ENCODE measurements around the gene TEX22. TPM values are rescaled to one million over a fixed set of nuclear protein-coding genes. Genes with fewer than 3 reads are reported as not detected.

Gene TEX22, protein sequence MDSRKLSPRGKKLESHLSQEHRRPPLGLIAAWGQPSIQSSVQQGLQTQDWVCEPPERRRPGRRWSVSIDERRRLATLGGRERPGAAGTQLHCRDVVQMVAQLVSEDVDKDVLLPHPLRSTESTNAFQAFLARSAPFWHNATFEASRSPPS
- 0.13 to 0.53 TPM (median 0.16 TPM) in 5 replicates for total RNA-seq (2022; extraction: Qiagen RNA extraction)

DNA sequence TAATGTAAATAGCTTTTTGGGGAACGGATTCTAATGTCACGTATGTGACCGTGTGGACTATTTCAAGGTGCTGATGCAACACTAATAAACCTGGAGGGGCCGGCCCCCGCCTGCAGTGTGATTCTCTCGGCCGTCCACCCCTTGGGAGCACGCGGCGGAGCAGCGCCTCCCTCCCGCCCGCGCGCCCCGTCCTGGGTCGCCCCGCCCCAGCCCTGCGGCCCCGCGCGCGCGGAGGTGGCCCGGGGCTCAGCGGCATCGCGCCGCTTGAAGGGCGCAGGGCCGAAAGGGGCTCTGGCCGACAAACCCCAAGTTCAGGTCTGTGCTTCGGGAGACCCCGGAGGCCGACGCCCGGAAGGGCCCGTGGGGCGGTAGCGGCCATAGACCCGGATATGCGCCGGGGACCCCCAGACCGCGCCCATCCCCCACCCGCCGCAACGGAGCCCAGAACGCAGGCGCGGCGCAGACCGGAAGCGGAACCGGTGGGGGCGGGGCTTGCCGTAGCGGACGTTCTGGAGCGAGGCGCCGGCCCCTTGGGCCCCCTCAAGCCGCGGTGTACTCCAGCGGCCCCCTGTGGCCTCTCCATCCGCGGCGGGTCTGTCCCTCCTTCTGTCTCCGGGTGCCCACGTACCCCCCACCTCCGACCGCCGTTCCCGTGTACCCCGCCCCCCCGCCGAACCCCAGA is at the start of gene TEX22:
Gene TEX22 (plus strand): TSS at position 495 of the 682 bp plus-strand sequence. CDS start 803 bp downstream, outside the sequence.

DNA sequence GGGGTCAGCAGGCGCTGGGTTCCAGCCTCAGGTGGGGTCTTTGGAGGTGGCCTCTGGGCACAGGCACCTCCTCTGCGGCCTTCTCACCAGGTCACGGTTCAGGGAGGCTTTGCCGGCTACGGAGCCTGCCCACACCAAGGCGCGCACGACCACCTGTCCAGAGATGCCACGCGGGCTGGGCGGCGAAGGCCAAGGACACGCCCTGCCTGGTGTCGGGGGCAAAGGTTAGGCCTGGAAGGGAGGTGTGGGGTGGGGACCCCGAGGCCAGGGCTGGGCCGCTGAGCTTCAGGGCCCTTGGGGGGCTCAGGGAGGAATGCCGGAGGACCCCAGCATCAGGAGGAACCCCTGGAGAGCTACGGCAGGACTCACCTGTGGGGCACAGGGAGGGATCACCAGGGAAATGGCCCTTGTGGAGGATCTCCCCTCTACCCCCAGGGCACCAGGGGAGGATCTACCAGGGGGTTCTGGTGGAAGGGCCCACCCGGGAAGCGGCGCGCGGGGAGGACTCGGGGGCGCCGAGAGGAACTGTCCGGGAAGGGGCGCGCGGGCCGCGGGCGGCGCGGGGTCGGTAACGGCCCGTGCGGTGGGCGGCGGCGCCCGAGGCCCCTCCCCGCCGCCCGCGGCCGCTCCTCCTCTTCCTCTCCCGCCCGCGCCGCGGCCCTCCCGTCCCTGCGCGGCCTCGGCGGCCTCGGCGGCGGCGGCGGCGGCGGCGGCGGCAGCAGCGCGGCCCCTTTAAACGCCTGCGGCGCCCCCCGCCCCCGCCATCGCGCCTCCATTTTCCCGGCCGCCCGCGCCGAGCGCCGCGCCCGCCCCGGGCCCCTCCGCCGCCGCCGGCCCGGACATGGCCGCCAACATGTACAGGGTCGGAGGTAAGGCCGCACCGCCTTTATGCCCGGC is 21.1 kb downstream of the TEX22 start, which contains the start of gene MTA1:
Gene MTA1 (plus strand): TSS at position 633 of the 897 bp plus-strand sequence. CDS start 209 bp downstream, at position 842.

Other genes starting within 250 kb of the TEX22 start
- gene JAG2, start 229.8 kb upstream of the TEX22 start, total RNA-seq (2022; extraction: Qiagen RNA extraction) = 18.3 to 28.4 TPM (median 26.8 TPM) in 5 replicates
- gene NUDT14, start 217.2 kb upstream of the TEX22 start, total RNA-seq (2022; extraction: Qiagen RNA extraction) = 23.7 to 50.5 TPM (median 41.5 TPM) in 5 replicates
- gene BTBD6, start 150.0 kb upstream of the TEX22 start, total RNA-seq (2022; extraction: Qiagen RNA extraction) = 29.1 to 47.9 TPM (median 41.7 TPM) in 5 replicates
- 23.3 to 30.1 TPM (median 28.2 TPM) in 5 replicates for gene BRF1, start 97.5 kb upstream of the TEX22 start, total RNA-seq (2022; extraction: Qiagen RNA extraction)
- gene PACS2, start 83.8 kb upstream of the TEX22 start, total RNA-seq (2022; extraction: Qiagen RNA extraction) = 18.1 to 28.8 TPM (median 27.3 TPM) in 5 replicates
- gene MTA1, start 21.3 kb downstream of the TEX22 start, total RNA-seq (2022; extraction: Qiagen RNA extraction) = 55.7 to 86.3 TPM (median 79.1 TPM) in 5 replicates
- gene CRIP2, start 76.3 kb downstream of the TEX22 start, total RNA-seq (2022; extraction: Qiagen RNA extraction) = 112 to 211 TPM (median 199 TPM) in 5 replicates
- 1,786 to 1,947 TPM (median 1,895 TPM) in 5 replicates for gene CRIP1, start 88.3 kb downstream of the TEX22 start, total RNA-seq (2022; extraction: Qiagen RNA extraction)
- gene TEDC1, start 92.7 kb downstream of the TEX22 start, total RNA-seq (2022; extraction: Qiagen RNA extraction) = 29.4 to 53.0 TPM (median 43.2 TPM) in 5 replicates
- gene TMEM121, start 128.0 kb downstream of the TEX22 start, total RNA-seq (2022; extraction: Qiagen RNA extraction) = 4.7 to 10.8 TPM (median 8.4 TPM) in 5 replicates